ENCODE results near the gene DDX42.

The DDX42 gene

DNA sequence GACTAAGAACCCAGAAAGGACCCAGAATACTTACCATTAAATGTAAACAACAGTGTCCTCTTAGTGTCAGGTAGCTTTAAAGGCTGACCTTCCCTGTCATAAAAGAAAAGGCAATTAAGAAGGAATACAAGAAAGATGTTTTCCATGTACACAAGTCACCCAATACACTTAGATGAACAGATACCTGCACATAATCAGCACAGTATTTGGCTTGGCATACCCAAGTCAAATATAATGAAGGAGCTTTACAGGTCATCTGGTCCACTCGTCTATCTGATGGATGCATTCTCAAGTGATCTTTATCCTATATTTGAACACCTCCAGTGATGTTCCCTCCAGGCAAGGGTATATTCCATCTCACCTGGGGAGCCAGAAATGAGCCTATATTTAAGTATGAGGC, 21.3 kb upstream of the DDX42 start:
- TF ChIP-seq, protein P1, sequence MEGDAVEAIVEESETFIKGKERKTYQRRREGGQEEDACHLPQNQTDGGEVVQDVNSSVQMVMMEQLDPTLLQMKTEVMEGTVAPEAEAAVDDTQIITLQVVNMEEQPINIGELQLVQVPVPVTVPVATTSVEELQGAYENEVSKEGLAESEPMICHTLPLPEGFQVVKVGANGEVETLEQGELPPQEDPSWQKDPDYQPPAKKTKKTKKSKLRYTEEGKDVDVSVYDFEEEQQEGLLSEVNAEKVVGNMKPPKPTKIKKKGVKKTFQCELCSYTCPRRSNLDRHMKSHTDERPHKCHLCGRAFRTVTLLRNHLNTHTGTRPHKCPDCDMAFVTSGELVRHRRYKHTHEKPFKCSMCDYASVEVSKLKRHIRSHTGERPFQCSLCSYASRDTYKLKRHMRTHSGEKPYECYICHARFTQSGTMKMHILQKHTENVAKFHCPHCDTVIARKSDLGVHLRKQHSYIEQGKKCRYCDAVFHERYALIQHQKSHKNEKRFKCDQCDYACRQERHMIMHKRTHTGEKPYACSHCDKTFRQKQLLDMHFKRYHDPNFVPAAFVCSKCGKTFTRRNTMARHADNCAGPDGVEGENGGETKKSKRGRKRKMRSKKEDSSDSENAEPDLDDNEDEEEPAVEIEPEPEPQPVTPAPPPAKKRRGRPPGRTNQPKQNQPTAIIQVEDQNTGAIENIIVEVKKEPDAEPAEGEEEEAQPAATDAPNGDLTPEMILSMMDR (IDR thresholded peaks at IDR 0.05; ENCODE audit: borderline replicate concordance, control extremely low read depth, extremely low read depth, insufficient read depth, missing control alignments), result no peak
- in situ Hi-C loops (cut with MboI; ENCODE audit: low sequenced_read_pairs, unreplicated experiment), result no loop called here
- no peak for DNase-seq (ENCODE audit: low spot score)

DNA sequence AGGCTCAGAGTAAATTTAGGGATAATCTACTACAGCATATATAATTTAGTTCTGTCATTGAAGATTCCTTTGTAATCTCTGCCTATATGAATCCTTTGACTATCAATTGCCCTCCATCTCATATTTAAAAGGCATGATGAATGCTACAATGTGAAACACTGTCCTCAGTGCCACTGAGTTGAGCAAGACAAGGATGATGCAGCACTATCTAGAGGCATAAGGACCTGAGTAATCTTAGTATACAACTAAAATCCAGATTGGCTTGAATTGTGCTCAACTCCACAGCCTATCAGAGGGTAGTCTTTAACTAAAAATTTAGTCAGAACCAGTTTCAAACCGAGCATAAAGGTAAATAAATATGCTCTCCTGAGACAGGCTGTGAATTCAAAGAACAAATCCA, 20.8 kb upstream of the DDX42 start:
- TF ChIP-seq, protein P1 (IDR thresholded peaks at IDR 0.05; ENCODE audit: borderline replicate concordance, control extremely low read depth, extremely low read depth, insufficient read depth, missing control alignments), result no peak
- in situ Hi-C loops (cut with MboI; ENCODE audit: low sequenced_read_pairs, unreplicated experiment), result no loop called here
- DNase-seq (ENCODE audit: low spot score), result no peak

DNA sequence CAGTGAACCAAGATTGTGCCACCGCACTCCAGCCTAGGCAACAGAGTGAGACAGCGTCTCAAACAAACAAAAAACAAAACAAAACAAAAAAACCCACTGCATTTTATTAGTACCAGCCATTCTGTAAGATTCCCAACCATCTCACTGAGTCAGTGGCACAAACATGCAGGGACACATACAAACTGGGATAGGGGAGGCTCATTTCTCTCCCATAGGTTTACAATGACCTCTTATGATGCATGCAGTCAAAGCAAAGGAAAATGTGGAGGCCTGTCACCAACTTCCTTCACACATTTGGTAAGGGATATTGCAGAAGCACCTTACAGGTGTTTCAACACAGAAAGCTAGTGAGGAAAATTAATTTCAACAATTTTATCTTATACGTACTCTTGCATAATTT, 19.9 kb upstream of the DDX42 start:
- TF ChIP-seq, protein P1 (IDR thresholded peaks at IDR 0.05; ENCODE audit: borderline replicate concordance, control extremely low read depth, extremely low read depth, insufficient read depth, missing control alignments), result no peak
- no peak for DNase-seq (ENCODE audit: low spot score)
- in situ Hi-C loops (cut with MboI; ENCODE audit: low sequenced_read_pairs, unreplicated experiment), result no loop called here

DNA sequence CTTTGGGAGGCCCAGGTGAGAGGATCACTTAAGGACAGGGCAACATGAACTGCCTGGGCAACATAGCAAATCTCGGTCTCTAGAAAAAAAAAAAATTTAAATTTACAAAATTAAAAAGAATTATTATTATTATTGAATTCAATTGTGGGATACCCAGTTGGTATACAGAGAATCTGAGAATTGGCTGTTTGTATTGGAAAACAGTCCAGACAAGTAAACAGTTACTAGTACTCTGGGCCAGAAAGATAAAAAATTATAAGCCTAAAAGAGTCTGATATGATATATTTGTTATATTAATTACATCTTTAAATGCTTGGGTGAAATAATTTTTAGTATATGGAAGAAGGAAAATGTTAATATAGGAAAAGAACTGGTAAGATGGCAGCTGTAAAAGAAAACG, 15.5 kb upstream of the DDX42 start:
- TF ChIP-seq, protein P1 (IDR thresholded peaks at IDR 0.05; ENCODE audit: borderline replicate concordance, control extremely low read depth, extremely low read depth, insufficient read depth, missing control alignments), result no peak
- DNase-seq (ENCODE audit: low spot score), result no peak
- in situ Hi-C loops (cut with MboI; ENCODE audit: low sequenced_read_pairs, unreplicated experiment), result no loop called here

DNA sequence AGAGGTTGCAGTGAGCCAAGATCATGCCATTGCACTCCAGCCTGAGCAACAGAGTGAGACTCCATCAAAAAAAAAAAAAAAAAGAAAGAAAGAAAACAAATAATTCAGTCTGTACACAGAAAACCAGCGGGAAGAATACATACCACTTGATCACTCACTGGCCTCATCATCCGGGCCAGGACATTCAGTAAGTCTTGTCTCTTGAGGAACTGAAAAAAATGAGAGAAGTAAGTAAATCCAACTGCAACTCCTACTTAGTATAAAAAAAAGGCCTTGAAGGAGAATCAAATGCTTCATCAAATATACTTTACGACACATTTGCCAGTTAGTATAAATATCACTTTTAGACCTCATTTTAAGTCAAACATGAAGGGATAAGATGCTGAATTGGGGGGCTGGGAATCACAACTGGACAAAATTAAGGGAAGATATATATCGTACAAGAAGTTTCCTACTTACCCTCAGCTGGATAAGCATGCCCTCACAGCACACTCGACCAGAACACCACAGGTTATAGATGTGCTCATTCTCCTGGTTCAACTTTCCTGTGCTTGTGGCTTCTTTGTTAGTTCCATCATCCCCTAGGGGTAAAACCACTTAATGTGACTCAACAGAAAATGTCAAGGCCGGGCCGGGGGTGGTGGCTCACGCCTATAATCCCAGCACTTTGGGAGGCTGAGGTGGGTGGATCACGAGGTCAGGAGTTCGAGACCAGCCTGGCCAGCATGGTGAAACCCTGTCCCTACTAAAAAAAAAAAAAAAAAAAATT, 13.0 kb upstream of the DDX42 start:
- in situ Hi-C loops (cut with MboI; ENCODE audit: low sequenced_read_pairs, unreplicated experiment), result no loop called here
- TF ChIP-seq, protein P1 (IDR thresholded peaks at IDR 0.05; ENCODE audit: borderline replicate concordance, control extremely low read depth, extremely low read depth, insufficient read depth, missing control alignments), result no peak

DNA sequence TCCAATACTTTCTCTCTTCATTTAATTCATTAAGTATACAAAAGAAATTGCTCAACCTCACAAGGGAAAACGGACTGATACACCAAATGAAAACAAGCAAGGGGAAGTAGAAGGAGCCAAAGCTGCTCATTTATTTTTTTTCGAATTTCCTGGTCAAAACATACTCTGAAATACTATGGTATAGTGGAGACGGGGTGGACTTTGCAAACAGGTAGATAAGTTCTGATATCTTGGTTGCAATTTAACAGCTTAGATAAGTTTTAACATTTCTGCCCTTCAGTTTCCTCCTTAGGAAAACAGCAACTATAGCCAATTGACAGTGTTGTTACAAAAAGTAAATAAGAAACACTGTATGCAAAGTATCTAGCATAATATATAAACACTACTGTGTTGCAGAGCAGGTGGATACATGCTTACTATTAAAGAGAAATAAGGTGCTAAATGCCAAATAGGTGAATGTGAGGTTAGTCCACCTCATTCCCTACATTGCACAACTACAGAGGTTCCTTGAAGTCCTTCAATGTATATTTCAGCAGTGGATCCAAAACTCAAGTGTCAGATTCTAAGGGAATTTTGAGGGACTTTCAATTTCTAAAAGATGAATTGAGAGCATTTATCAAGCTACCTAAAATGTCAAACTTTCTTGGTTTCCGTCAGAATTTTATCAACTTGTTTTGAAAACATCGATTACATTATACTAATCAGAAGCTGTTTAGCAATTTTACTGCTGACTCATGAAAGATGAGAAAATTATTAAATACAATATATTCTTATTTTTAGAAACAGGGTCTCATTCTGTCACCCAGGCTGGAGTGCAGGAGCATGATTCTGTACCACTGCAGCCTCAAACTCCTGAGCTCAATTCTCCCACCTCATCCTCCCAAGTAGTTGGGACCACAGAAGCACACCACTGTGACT, 11.6 kb upstream of the DDX42 start:
- in situ Hi-C loops (cut with MboI; ENCODE audit: low sequenced_read_pairs, unreplicated experiment), result no loop called here
- DNase-seq (ENCODE audit: low spot score), result no peak
- TF ChIP-seq, protein P1 (IDR thresholded peaks at IDR 0.05; ENCODE audit: borderline replicate concordance, control extremely low read depth, extremely low read depth, insufficient read depth, missing control alignments), result no peak

More for the DNA sequence above, 13.0 kb upstream of the DDX42 start:
- no peak for DNase-seq (ENCODE audit: low spot score)
